ENCODE data around the gene YTHDC1. TPM values are rescaled to one million over a fixed set of nuclear protein-coding genes. Genes with fewer than 3 reads are reported as not detected.

Gene YTHDC1
- total and polyA plus RNA-seq, 2 experiments from 2014 or later, result 72.3 to 144 TPM

- no peaks in the 10 kb centered on the region for H3K4me1 Mint-ChIP-seq
- DNase-seq (ENCODE audit: low spot score) (no peak), ATAC-seq (no peak)
- Histone ChIP-seq H3K4me1 (ENCODE audit: insufficient read depth) (no peaks in the 10 kb centered on the region), H3K4me3 (no peak overlapping the region), H3K36me3 (ENCODE audit: insufficient read depth) (no peaks in the 10 kb centered on the region), H3K9me2 (ENCODE audit: insufficient read depth) (no peaks in the 10 kb centered on the region), H3K4me2 (no peak overlapping the region), H2AFZ (no peak overlapping the region), H3K27ac (ENCODE audit: low read depth) (no peak overlapping the region), H4K20me1 (replicated peaks; ENCODE audit: insufficient read depth) (no peaks in the 10 kb centered on the region), H3F3A (replicated peaks; ENCODE audit: low read depth) (no peaks in the 10 kb centered on the region), H3K27me3 (ENCODE audit: insufficient read depth) (peaks cover 8% of the 10 kb centered on the region; the same call in 1 of the 2 replicates), H3K79me2 (replicated peaks; ENCODE audit: insufficient read depth) (no peaks in the 10 kb centered on the region)
- no peak overlapping the region for H3K4me3 Mint-ChIP-seq
- peaks cover 5% of the 10 kb centered on the region; the same call in 1 of the 3 replicates for H3K9me3 Mint-ChIP-seq
- TF ChIP-seq JUNB (IDR thresholded peaks at IDR 0.05; ENCODE audit: unreplicated experiment), result no peak
- no peak for TF ChIP-seq REST (IDR thresholded peaks at IDR 0.05; ENCODE audit: unreplicated experiment)
- TF ChIP-seq ETS1 (IDR thresholded peaks at IDR 0.05), result no peak
- no peak for TF ChIP-seq ZNF114 (CRISPR knock-in tag; IDR thresholded peaks at IDR 0.05)
- TF ChIP-seq POLR2AphosphoS5 (IDR thresholded peaks at IDR 0.05; ENCODE audit: low read depth), result no peak
- no peak for TF ChIP-seq ZNF331 (CRISPR knock-in tag; IDR thresholded peaks at IDR 0.05; ENCODE audit: low read depth)
- H3K27me3 Mint-ChIP-seq (ENCODE audit: insufficient read depth, low read depth, poor library complexity), result no peaks in the 10 kb centered on the region
- no peak overlapping the region for H3K27ac Mint-ChIP-seq
- no peaks in the 10 kb centered on the region for H3K36me3 Mint-ChIP-seq (ENCODE audit: low read depth)
These were observed 50.1 kb downstream of the YTHDC1 start for GRCh38 chr4:68299492-68300457.

DNA sequence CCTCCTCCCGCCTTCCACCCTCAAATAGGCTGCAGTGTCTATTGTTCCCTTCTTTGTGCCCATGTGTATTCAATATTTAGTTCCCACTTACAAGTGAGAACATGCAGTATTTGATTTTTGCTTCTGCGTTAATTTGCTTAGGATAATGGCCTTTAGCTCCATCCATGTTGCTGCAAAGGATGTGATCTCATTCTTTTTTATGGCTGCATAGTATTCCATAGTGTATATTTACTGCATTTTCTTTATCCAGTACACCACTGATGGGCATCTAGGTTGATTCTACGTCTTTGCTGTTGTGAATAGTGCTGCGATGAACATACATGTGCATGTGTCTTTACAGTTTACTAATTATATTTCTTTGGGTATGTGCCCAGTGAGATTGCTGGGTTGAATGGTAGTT, 52.8 kb downstream of the YTHDC1 start:
- Histone ChIP-seq H3K27me3 (ENCODE audit: insufficient read depth) (peaks cover 8% of the 10 kb centered on the region; the same call in 1 of the 2 replicates), H3K4me1 (ENCODE audit: insufficient read depth) (no peaks in the 10 kb centered on the region), H3K79me2 (replicated peaks; ENCODE audit: insufficient read depth) (no peaks in the 10 kb centered on the region), H3F3A (replicated peaks; ENCODE audit: low read depth) (no peaks in the 10 kb centered on the region), H3K4me2 (no peak overlapping the region), H3K9me2 (ENCODE audit: insufficient read depth) (peaks cover 3% of the 10 kb centered on the region; the same call in 1 of the 2 replicates), H2AFZ (no peak overlapping the region), H3K36me3 (ENCODE audit: insufficient read depth) (no peaks in the 10 kb centered on the region), H4K20me1 (replicated peaks; ENCODE audit: insufficient read depth) (no peaks in the 10 kb centered on the region), H3K4me3 (no peak overlapping the region), H3K27ac (ENCODE audit: low read depth) (no peak overlapping the region)
- Mint-ChIP-seq H3K4me3 (no peak overlapping the region), H3K4me1 (no peaks in the 10 kb centered on the region), H3K9me3 (peaks cover 7% of the 10 kb centered on the region; the same call in 2 of the 3 replicates), H3K36me3 (ENCODE audit: low read depth) (peaks cover 1% of the 10 kb centered on the region; the same call in 1 of the 3 replicates), H3K27ac (no peak overlapping the region), H3K27me3 (ENCODE audit: insufficient read depth, low read depth, poor library complexity) (no peaks in the 10 kb centered on the region)
- ATAC-seq (no peak), DNase-seq (ENCODE audit: low spot score) (no peak)
- TF ChIP-seq ZNF114 (CRISPR knock-in tag; IDR thresholded peaks at IDR 0.05) (no peak), CTCF (conservative IDR thresholded peaks at IDR 0.05; ENCODE audit: low read depth in 2 of 2) (no peak)
